ENCODE results near the gene FRAT1.

The FRAT1 gene

DNA sequence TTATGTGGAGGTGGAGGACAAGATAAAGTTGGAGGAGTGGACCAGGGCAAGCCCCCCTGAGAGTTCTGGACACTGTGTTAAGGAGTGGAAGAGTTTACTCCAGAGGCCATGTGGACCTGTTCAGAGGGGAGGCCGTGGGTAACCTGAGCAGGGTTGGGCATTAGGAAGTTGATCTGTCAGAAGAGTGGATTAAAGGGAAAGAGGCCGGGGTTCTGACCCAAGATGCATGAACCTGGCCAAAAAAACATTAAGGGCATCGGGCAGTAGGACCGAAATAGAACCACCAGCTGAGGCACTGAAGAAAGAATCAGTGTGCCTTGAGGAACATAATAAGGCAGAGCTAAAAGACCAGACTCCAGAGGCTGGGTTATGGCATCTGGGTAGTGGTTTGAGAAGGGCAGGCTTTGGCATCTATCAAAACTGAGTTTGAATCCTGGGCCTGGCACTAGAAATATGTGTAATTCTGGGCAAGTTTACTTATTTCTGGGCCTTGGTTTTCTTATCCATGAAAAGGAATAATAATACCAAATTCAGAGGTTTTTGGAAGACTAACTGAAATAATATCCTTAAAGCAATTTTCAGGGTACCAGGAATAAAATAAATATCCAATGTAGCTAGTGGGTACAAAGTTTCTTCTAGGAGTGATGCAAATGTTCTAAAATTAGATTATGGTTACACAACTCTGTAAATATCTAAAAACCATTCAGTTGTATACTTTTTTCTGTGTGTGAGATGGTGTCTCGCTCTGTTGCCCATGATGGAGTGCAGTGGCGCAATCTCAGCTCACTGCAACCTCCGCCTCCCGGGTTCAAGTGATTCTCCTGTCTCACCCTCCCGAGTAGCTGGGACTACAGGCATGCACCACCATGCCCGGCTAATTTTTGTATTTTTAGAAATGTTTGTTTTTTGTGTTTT, 10.9 kb upstream of the FRAT1 start:
- DNase-seq, result no peak

DNA sequence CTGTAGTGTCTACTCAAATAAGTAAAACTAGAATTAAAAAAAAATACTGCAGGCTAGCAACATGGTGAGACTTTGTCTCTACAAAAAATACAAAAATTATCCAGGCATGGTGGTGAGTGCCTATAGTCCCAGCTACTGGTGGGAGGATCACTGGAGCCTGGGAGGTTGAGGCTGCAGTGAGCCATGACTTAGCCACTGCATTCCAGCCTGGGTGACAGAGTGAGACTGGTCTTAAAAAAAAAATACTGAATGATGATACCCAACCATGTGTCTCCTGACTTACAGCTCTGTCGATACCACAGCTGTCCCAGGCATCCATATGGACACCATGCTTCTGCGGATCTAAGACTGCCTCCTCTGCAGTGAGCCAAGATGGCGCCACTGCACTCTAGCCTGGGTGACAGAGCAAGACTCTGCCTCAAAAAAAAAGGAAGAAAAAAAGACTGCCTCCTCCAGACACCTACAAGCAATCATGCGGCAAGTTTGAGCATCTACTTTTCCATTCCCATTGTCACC, 7.9 kb upstream of the FRAT1 start:
- no peak for DNase-seq

DNA sequence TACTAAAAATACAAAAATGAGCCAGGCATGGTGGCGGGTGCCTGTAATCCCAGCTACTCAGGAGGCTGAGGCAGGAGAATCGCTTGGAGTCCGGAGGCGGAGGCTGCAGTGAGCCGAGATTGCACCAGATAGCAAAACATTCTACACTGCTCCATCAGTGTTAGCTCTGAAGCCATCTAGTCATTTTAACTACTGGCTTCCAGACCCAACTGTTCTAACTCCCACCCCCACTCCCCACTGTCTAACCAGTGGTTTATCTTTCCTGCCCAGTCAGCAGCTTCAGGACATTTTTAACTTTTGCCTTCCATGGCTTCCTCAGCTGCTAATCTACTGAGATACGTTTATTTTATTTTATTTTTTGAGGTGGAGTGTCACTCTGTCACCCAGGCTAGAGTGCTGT, 6.2 kb upstream of the FRAT1 start:
- peak; percentile 86 for DNase-seq

DNA sequence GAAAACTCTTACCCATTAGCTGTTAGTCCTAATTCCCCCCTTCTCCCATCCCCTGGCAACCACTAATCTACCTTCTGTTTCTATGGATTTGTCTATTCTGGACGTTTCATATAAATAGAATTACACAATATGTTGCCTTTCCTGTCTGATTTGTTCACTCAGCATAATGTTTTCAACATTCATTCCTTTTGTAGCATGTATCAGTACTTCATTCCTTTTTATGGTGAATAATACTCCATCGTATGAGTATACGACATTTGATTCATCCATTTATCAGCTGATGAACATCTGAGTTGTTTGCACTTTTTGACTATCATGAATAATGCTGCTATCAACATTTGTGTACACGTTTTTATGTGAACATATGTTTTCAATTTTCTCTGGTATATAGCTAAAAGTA, 4.4 kb upstream of the FRAT1 start:
- no peak for DNase-seq

DNA sequence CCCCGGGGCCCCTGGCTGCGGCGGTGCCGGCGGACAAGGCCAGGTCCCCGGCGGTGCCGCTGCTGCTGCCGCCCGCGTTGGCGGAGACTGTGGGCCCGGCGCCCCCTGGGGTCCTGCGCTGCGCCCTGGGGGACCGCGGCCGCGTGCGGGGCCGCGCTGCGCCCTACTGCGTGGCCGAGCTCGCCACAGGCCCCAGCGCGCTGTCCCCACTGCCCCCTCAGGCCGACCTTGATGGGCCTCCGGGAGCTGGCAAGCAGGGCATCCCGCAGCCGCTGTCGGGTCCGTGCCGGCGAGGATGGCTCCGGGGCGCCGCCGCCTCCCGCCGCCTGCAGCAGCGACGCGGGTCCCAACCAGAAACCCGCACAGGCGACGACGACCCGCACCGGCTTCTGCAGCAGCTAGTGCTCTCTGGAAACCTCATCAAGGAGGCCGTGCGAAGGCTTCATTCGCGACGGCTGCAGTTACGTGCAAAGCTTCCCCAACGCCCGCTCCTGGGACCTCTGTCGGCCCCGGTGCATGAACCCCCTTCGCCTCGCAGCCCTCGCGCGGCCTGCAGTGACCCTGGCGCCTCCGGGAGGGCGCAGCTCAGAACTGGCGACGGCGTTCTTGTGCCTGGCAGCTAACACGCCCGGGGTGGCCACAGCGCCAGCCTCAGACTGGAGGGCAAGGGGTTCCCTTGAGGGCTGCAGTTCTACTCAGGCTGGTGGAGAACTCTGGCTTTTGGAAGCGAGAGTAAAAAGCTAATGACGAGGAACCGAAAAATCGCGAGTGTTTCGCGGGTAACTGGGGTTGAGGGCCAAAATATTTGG, 804 bp downstream of the FRAT1 start:
- DNase-seq, result peak; percentile 84

DNA sequence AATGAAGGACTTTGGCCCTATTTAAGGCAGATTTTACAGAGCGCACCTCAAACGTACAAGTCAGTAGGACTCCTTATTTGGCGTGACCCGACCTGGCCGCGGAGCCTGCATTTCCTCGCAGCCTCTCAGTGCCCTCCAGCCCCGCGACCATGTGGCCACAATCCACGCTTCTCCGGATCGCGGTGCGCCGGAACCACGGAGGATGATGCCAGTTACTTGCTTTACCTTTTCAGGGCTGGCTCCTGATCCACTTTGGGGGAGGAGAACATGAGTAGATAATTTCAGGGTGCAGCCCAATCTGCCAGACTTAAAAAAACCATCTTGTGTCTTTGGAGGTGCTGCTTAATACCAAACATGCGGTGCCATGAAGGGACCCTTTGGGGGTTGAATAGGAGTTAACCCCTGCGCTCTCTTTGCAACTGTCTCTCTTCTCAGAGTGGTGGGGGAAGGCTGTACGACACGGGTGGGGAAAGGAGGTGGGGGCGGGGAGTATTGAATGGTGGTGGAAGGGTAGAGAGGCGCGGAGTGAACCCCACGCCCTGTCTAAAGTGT, 1.5 kb downstream of the FRAT1 start:
- DNase-seq, result no peak

DNA sequence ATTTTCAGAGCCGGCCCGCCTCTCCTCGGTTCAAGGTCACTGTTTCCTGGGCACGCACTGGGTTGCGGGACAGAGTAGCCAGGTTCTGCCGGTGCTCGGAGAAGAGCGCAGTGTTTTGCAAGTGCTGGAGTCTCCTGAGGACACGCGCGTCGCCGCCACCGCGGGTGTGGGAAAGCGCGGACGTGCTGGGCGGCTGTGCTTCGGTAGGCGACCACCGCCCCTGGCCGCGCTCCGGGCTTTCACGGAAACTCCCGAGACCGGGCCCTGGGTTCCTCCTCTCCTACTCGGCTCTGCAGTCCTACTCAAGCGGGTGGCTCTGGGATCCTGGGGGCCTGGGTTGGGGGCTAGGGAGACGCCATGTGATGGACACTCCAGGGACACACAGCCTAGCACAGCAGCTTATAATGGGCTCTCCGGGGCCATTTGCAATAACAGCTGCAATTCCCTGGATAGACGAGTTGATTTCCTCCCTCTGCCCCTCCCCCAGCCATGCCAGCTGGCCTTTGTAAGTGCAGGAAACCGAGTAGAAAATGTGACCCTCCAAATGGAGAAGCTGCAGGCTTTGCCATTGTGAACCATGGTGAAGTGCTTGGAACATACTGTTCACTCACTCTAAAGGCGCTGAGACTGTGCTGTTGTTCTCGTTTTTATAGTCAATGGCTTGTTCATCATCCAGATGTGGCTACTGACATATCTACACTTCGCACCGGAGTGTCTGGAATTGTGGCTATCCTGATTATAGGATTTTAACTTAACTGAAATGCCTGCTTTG, 2.1 kb downstream of the FRAT1 start:
- peak; percentile 66 for DNase-seq

DNA sequence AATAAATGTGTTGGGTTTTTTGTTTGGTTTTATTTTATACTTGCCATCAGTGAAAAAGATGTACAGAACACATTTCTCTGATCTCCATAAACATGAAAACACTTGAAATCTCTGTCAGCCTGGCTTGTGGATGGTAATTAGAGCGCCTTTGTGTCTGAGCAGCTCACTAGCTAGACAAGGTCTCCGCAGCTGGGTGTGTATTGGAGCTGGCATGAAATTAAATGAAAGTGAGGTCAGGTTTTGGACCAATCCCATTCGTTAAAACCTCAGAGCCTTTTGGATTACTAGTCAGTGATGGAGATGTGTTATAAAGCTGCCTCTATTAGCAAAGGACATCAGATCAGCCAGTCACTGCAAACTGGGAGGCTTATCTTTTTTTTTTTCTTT, 2.7 kb downstream of the FRAT1 start:
- DNase-seq, result no peak

DNA sequence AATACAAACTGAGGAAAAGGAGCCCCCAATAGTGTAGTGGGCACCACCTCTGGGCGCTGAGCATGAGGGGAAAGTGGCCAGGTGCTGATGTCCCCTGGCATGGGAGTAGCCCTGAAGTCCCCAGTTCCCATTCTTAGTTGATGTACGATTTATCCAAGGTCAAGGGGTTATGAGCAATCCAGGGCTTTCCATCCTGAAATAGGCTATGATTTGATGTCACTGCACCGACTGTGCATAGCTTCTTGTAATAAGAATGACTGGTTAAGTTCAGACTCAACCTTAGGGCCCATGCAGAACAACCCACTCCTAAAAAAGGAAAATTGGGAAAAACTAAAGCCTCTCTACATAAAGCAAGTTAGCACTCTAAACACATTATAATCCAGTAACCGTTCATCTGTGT, 4.4 kb downstream of the FRAT1 start:
- no peak for DNase-seq

DNA sequence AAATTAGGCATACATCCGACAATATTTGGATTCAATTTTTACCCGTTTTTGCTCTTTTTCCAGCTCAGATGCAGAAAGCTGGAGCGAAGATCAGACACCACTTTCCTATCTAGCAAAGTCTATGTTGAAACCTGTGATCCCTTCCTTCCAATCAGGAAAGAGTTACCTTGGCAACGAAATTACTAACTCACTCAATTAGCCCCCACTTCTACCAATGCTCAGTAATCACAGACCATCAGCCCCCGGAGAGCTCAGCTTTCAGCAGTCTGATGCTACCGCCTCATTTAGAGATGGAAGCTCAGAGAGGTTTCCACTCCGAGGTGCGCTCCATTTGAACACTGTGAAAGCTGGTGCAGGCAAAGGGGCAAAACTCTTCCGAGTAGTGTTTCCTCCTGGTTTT, 6.7 kb downstream of the FRAT1 start:
- no peak for DNase-seq

DNA sequence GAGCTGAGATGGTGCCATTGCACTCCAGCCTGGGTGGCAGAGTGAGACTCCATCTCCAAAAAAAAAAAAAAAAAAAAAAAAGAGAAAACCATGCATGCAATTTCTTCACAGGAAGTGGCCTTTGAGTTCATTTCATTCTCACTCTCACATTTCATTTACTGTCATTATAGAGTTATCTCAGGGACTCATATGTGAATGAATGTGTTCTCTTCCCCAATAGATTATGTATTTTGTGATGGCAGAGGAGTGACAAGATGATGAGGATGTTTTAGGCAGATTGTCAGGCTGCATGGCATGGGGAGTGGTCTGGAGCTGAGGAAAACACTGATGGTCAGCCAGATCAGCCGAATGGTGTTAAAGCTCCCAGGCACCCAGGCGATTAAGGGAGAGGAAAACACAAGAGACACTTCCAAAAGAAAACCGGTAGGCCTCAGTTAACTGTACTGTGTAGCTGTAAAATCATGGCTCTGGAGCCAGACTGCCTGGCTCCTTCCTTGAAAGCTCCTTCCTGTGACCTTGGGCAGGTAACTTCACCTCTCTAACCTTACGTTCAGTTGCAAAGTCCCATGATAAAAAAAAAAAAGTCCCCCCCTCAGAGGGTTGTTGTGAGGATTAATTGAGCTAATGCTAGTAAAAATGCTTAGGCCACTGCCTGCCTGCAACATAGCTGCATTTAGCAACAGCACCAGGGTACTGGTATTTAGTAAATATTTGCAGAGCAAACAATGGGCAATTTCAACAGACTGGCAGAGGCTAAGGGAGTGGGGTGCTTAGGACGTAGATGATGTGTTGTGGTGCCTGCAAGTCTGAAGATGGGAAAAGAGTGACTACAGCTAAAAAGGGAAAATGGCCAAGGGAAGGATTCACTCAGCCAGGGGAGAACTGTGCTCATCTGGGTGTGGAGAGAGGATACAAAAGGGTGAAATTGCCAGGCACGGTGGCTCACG, 8.6 kb downstream of the FRAT1 start:
- DNase-seq, result peak; percentile 64

DNA sequence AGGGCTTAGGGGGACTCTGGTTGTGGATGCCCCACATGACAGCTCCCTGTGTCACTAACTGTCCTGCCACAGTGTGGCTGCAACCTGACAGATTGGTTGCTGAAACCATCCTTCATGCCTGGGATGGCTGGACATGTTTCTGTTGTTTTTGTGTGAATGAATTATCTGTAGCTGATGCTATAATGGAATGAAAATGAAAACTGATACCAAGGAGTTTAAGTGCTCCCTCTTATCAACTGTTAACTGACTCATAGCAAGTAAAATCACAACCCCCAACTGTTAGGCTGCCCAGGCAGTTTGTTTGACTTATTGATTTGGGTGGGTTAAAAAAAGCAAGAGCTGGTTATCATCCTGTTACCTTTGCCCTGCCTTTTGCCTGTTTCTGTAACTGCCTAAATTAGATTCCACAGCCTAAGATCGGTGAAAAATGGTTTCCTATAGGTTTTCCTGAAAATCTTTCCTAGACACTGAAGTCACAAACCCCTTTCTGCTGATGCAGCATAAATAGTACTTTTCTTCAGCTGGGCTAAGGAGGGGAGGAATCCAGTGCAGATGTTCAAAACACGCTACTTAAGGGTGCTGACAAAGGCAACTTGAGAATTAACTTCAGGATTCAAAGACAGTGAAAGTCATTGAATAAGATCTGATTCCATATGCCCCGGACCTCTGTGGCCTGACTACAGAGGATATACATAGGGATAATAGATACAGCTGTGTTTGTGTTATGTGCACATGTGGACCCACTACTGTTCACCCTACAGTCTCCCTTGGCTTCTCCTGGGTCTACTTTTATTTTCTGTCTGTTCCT, 9.8 kb downstream of the FRAT1 start:
- DNase-seq, result peak; percentile 64

DNA sequence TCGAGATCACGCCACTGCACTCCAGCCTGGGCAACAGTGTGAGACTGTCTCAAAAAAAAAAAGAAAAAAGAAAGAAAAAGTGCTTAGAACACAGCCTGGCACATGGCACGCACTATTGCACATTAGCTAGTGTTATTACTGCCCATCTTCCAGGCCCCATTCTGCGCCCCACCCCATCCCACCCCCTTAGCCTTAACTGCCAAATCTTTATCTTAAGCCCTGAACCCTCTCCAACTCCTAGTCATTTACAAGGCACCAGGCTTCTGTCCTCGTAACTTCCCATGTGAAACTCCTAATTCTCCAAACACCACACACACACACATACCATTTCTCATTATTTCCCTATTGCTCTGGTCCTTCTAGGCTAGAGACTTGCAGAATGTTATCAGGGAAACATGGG, 10.7 kb downstream of the FRAT1 start:
- DNase-seq, result peak; percentile 73

DNA sequence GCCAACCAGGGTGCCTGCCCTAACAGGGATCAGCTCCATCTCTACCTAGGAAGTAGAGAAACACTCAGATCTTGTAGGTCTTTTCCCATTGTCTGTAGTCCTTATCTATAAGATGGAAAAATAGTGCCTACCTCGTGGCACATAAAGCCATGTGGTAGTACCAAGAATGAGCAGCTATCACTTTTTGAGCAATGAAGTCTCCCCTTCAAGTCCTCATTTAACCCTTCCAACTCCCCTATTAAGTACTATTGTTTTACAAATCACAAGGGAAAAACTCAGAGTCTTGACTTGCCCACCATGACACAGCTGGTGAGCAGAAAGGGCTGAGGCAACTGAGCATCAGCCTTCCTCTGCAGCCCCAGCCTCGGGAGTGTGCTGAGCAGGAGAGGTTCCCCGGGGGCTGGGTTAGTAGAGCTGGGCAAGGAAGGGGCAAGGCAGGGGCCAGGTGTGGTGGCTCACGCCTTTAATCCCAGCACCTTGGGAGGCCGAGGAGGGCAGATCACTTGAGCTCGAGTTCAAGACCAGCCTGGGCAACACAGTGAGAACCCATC, 12.2 kb downstream of the FRAT1 start:
- peak; percentile 49 for DNase-seq

DNA sequence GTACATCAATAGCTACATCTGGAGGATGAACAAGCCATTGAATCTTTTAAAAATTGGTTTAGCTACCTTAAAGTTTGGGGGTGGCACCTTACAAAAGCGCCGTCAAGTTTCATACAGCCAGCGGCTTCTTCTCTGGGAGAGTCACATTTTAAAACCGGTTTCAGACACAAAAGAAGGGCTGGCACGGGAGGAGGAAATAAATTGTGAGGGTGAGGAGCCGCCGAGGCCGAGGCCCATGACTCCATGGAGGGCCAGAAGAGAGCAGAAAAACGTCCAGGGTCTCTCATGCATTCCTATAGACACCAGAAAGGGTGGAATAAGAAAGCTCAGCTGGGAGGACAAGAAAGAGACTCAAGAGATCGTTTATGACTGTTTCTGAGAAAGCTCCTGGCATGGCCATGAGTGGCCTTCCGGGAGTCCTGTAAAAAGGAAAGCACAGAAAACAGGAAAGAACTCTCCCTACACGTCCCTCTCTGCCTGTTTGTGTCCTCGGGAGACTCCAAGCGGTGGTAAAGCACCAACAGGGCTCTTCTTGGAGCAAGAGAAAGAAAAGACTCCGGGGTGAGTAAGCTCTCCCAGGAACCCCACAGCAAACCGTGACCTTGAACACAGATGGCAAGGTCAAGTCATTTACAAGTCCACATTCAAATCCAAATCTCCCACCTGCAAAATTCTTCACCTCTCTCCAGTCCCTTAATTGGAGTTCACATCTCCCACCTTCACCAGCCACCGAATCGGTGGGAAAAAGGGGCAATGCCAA, 13.7 kb downstream of the FRAT1 start:
- DNase-seq, result peak; percentile 58

DNA sequence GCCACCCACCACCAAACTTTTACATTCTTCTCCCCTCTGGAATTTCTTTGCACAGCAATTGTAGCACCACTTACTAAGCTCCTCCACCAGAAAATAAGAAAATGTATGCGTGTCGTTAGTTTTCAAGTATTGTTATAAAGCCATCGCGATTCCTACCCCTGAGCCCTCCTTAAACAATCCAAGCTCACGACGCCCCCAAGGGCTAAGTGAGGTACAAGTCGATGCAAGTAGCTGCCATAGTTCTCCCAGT, 14.2 kb downstream of the FRAT1 start:
- peak; percentile 81 for DNase-seq

DNA sequence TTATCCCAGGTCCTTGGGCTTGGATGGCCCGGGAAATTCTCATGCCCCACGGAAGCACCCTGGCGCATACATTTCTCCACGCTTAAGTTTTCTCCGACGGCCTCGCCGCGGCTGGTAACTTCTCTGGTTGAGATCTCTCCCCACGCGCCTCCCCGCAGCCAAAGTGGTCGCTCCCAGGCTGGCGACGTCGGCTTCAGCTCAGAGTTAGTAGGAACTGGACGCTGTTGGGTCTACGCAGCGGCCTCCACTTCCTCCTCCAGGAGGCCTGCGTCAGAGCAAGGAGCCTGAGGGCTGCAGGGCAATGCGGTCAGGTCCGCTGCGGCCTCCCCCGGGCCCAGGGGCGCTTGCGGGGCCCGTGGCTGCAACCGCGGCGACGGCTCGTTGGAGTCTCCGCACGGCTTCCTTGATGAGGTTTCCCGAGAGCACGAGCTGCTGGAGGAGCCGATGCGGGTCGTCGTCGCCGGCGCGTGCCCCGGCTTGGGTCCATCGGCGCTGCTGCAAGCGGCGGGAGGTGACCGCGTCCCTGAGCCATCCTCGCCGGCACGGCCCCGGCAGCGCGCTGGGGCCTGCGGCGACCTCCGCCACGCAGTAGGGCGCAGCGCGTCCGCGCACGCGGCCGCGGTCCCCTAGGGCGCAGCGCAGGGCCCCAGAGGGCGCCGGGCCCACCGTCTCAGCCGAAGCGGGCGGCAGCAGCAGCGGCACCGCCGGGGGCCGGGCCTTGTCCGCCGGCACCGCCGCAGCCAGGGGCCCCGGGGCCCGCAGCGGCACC, 14.7 kb downstream of the FRAT1 start:
- peak; percentile 75 for DNase-seq

DNA sequence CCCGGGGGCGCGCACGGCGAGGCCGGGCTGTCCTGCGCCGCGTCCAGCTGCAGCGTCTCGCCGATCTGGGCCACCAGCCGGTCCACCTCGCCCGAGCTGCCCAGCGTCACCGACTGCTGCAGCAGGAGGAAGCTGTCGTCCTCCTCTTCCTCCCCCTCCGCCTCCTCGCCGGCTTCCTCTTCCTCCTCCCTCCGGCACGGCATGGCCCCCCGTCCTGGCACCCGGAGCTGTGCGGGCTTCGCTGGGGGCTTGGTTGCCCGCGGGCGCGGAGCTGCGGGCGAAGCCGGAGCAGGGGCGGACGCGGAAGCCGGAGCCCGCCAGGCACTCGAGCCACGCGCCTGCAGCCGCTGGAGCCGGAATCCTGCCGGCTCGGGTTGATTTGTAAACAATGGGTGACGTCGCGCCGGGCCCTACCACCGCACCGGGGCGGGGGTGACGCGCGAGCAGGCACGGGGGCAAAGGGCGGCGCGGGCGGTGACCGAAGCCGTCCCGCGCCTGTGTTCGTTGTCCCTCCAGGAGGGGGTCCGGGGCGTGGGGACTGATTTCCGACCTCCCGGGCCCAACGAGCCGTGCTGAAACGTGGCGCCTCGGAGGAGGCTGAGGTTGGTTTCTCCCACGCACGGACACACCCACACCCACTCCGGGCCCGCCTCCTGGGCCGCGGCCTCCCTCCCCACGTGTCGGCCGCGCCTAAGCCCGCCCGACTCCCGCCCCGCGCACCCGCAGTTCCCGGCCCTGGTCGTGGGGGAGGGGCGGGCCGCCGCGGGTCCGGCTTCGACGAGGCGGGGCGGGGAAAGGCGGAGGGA, 15.5 kb downstream of the FRAT1 start, which contains the start of gene FRAT2:
TSS of gene FRAT2 (minus strand) at position 360 of the 806 bp plus-strand sequence. CDS start at position 203, 157 bp downstream.
- DNase-seq, result peak; percentile 93

All from hematopoietic multipotent progenitor cell treated with erythropoietin and hydrocortisone succinate and interleukin-3 and kit ligand, for 6 days (in vitro differentiated cells).